SK-N-SH treated with all-trans-retinoic acid at 6 μM for 48 hours (cell line): ENCODE measurements around the gene HCK.

Experiments used
- TCF4 ChIP-seq: fragments of 250-450 bp; sonication (Bioruptor Pico); IDR thresholded peaks from 2 replicates; pipeline ENCODE4 v1.8.0; 2021; ENCODE audit warnings: mild to moderate bottlenecking, moderate library complexity, borderline replicate concordance
- TSHZ2 ChIP-seq: fragments of 250-450 bp; sonication (Bioruptor Pico); IDR thresholded peaks from 2 replicates; pipeline ENCODE4 v1.5.0; 2020; ENCODE audit warnings: mild to moderate bottlenecking, moderate library complexity
- TF ChIP-seq, protein P1 (sequence below): fragments of 250-450 bp; sonication (Bioruptor Pico); IDR thresholded peaks from 2 replicates; pipeline ENCODE4 v1.8.0; 2020; ENCODE audit warnings: mild to moderate bottlenecking, moderate library complexity, borderline replicate concordance

DNA sequence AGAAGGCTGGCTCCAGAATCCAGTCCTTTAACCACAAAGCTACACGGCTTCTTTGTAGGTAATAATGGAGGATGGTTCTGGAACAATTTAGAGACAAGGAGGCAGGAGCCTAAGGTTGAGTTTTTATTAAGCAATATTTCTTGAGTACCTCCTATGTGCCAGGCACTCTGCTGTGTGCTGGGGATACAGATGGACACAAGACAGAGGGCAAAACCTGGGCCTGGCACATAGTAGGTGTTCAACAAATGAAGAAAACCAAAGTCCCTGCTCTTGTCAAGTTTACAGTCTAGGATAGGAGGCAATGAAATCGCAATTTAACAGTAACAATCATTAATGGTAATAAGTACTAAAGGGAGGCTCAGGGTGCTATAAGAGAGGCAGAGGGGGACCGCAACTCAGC, 24.4 kb upstream of the HCK start:
- TF ChIP-seq TSHZ2 (CRISPR knock-in tag) (no peak), TCF4 (CRISPR knock-in tag) (no peak)
- TF ChIP-seq, protein P1, sequence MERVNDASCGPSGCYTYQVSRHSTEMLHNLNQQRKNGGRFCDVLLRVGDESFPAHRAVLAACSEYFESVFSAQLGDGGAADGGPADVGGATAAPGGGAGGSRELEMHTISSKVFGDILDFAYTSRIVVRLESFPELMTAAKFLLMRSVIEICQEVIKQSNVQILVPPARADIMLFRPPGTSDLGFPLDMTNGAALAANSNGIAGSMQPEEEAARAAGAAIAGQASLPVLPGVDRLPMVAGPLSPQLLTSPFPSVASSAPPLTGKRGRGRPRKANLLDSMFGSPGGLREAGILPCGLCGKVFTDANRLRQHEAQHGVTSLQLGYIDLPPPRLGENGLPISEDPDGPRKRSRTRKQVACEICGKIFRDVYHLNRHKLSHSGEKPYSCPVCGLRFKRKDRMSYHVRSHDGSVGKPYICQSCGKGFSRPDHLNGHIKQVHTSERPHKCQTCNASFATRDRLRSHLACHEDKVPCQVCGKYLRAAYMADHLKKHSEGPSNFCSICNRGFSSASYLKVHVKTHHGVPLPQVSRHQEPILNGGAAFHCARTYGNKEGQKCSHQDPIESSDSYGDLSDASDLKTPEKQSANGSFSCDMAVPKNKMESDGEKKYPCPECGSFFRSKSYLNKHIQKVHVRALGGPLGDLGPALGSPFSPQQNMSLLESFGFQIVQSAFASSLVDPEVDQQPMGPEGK (CRISPR knock-in tag) = no peak
